GM12873 (cell line): ENCODE measurements around the gene CDKN1B.

Experiments
- CTCF ChIP-seq: IDR thresholded peaks from 2 replicates; pipeline ENCODE4 v1.5.1; 2012; ENCODE audit warnings: low read depth, mild to moderate bottlenecking, moderate library complexity, low read length, control low read depth; ENCODE audit not compliant: insufficient read depth; ENCODE audit errors: missing control alignments

The CDKN1B gene

DNA sequence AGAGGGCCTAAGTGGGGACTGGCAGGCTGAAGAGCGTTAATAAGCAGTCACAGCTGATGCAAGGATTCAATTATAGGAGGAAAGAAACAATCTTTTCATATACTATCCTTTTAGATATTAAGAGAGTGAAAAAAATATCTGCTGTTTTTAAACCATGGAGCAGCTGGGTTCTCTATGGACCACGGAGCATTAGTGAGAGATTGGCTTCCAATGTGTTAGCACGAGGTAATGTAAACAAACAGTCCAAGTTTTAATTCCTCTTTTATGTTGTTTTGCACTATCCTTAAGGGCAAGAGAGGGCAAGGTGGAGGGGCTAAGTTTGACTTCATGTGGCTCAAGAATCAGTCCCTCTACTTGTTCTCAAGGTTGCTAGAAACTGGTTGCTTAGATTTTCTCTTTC lies 30.9 kb downstream of the CDKN1B start:
- TF ChIP-seq CTCF, result no peak

DNA sequence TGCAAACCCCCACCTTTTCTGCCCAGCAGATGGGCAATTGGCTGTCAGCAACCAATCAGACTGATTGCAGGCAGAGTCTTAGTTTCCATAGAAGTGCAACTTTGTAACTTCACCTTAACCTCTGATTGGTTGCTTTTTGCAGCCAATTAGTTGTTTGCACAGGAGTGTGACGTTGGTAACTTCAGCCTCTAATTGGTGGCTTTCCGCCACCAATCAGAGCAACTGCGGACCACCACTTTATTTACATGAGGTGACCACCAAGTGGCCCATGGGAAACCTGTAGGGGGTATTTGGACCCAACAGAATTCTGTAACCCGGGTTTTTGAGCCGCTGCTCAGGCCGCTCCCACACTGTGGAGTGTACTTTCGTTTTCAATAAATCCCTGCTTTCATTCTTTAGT lies 32.3 kb downstream of the CDKN1B start:
- TF ChIP-seq CTCF, result no peak

GRCh38 chr12:12755923-12756322 lies 38.8 kb downstream of the CDKN1B start:
- TF ChIP-seq CTCF, result no peak

- no peak for TF ChIP-seq CTCF
Observed at GRCh38 chr12:12757121-12757520, 40.0 kb downstream of the CDKN1B start.

- TF ChIP-seq CTCF, result no peak
Observed at GRCh38 chr12:12759234-12759915, 42.2 kb downstream of the CDKN1B start.

- TF ChIP-seq CTCF, result no peak
Observed at GRCh38 chr12:12764824-12765223, 47.7 kb downstream of the CDKN1B start.

DNA sequence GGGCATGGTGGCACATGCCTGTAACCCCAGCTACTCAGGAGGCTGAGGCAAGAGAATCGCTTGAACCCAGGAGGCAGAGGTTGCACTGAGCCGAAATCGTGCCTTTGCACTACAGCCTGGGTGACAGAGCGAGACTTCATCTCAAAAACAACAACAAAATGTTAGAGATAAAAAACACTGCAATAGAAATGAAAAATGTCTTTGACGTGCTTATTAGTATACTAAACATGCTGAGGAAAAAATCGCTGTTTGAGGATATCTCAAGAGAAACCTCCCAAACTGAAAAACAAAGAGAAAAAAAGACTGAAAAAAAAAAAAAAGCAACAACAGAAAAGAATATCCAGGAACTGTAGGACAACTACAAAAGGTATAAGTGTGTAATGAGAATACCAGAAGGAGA lies 53.1 kb downstream of the CDKN1B start:
- no peak for TF ChIP-seq CTCF
